Smooth muscle cell of the brain vasculature (primary cell): ENCODE data around the gene TACC3.

Experiments used
- DNase-seq: peaks from one replicate; pipeline ENCODE4 v3.0.0-alpha.2; 2012; ENCODE audit warnings: low read depth, low spot score

Gene TACC3

DNA sequence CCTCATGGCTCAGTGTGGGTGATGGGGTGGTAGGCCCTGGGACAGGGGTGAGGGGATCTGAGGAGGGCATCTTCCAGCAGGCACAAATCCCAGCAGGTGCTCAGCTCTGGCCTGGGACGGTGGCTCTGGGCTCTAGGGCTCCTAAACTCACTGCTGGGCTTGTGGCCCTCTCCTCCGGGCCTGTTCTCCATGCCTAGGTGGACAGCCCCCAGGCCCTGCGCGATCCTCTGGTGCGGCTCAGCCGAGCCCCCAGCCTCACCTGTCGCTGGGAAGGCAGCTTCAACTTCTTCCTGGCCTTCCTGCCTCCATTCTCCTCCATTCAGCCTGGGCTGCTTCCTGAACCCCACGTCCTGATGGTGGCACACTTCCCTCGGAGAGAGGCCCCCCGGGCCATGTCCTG, 52.4 kb downstream of the TACC3 start:
- no peak for DNase-seq

DNA sequence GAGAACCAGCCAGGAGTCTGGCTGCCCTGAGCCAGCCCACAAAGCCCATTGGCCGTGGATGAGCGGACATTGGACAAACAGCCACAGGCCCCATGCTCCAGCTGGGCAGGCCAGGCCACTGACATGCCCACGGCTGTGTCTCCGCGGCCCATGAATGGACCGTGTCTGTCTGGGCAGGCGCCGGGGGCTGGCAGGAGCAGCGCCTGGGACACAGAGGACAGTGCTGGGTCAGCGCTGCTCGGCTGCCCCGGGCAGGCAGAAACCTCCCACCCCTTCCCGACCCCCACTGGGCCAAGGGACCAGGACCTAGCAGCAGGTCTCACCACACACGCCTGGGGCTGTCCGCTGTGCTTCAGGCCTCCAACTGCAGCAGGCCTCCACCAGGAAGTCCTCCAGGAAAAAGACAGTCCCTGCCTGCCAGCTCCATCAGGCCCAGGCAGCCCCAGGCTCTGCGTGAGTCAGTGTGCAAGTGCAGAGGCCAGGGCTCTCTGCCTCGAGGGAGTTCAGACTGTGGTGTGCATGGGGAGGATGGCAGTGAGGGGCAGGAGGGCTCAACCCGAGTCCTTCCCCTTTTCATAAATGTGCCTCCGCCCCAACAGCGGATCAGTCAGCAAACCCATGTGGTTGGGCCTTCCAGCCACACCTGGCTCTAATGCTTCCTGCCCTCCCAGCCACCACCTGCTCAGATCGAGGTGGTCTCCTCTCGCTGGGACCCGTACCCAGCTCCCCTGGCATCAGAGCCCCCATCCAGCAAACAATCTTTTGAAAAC, 54.6 kb downstream of the TACC3 start:
- no peak for DNase-seq

DNA sequence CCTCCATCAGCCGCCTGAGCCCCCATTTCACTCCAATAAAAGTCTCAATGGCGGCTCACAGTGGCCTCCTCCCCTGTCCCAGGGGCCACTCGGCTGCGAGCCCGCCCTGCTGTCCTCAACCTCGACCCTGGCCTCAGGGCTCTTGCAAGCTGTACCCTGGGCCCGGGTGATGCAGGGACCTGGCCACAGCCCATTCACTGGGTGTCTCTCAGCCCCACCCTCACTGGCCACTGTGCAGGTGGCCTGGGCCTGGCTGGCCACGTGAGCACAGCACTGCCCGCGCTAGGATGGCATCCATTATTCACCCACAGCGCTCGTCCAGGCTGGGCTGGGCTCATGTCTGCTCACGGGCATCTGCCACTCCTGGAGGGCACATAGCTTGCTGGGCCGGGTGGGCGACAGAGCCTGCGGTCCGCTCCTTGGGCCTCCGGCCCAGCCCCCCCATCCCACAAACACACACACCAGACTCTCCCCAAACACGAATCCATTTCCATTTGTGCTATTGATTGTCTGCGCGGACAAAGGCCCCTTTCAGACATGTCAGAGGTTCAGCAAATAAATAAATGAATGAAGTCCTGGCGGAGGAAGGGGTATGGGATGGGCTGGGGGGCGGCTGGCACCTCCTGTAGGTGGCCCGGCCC, 55.3 kb downstream of the TACC3 start:
- DNase-seq = no peak

DNA sequence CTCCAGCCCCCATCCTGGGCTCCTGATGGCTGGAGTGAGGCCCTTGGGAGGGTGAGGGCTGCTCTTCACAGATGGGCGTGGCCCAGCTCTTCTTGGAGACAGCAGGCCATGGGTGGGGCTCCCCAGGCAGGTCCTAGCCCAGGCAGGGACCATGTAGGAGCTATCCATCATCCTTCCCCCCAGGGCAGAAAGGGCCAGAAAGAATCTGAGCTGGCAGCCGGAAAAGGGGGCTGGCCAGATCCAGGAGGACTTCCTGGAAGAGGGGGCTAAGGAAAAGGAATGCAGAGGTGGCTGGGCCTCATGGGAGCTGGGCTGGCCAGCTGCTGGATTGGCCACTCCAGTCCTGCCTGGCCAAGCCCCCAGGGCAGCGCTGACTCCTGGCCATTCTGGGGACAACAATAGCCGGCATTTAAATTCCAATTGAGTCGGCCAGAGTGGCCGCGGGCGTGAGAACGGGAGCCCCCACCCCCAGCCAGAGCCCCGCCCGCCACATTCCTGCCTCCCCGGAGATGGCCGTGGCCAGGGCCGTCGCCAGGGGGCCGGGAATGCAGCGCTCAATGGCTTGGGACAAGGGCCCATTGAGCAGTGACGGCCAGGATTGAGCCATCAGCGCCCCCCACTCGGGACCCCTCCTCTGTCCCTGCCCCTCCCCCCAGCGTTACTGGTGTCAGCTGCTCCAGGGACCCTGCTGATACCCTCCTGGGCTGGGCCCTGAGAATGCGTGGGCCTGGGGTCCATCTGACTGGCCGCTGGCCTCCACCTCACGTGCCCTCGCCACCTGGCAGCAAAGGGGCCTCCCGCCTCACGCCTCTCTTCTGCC, 56.7 kb downstream of the TACC3 start:
- no peak for DNase-seq

GRCh38 chr4:1778642-1779392, 57.5 kb downstream of the TACC3 start:
- no peak for DNase-seq

- DNase-seq = no peak
Observed at GRCh38 chr4:1779588-1780382, 58.5 kb downstream of the TACC3 start.

DNA sequence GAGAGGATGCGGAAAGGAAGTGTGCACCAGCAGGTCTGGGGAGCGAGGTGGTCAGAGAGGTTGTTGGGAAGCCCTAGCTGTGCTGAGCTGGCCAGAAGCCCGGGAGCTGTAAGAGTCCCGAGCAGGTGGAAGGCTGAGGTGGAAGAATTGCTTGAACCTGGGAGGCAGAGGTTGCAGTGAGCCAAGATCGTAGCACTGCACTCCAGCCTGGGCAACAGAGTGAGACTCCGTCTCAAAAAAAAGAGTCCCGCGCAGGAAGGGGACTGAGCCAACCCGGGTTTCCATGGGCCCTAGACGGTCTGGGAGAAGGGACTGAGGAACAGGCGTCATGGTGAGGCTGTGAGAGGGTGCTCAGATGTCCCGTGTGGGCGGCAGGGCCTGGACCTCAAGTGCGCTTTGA, 59.1 kb downstream of the TACC3 start:
- no peak for DNase-seq

GRCh38 chr4:1783015-1783414, 61.7 kb downstream of the TACC3 start:
- no peak for DNase-seq

DNA sequence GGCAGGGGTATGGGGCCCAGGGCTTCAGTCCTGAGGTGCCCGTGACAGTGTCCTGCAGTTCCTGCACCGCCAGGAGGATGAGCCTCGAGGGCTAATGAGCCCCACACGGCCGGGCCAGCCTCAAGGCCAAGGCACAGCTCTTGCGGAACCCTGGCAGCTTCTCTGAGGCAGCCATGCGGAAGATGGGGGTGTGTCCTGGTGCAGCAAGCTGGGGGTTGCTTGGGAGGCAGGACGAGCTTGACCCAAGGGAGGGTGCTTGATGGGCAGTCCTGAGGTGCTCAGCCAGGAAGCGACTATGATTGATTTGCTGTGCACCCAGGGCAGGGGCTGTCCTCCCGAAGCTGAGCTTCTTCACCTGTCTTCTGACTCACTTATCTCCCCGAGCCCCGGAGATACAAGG, 62.6 kb downstream of the TACC3 start:
- DNase-seq = no peak

GRCh38 chr4:1784395-1784788, 63.1 kb downstream of the TACC3 start:
- DNase-seq = no peak

GRCh38 chr4:1784789-1785591, 63.7 kb downstream of the TACC3 start:
- no peak for DNase-seq

DNA sequence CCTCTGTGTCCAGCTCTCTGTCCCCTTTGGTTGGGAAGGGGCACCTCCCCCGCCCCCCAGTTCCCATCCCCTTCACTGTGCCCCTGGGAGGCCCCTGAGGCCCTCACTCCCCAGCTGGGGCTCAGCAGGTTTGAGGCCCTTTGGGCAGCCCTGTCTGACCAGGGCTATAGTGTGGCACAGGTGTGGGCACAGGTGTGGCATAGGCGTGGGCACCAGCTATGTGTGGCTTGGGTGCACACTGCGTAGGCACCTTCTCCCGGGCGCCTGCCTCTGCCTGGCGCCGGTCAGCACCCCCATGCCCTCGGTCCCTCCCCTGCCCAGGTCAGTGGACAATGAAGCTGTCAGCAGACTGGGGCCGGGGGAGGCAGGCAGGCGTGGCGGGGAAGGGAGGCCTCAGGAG, 64.3 kb downstream of the TACC3 start:
- DNase-seq = no peak

GRCh38 chr4:1786544-1787362, 65.4 kb downstream of the TACC3 start:
- DNase-seq = no peak

DNA sequence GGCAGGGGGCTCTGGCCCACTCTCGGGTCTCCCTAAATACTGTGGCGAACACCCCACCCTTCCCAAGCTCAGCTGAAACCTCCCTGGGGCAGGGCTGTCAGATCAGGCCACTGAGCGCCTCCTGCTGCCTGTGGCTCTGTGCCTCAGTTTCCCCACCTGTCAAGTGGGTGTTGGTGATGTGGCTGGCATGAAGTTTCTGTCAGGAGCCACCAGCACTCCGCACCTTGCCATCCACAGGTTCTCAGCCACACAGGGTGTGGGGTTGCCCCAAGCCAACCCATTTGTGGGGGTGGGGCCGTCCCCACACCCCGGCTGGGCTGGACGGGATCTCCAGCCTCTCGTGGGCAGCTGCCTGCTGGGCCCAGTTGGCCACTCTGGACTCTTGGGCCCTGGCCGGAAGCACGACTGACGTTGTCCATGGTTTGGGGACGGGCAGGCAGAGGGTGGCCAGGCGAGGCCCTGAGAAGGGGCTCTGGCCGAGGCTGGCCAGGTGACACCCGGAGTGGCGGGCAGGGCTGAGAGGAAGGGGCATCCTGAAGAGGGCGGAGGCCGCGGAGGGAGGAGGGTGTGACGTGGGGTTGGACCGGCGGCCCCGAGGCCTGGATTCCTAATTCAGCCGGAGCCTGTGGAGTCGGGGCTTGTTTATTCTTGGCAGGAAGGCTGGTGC, 66.2 kb downstream of the TACC3 start:
- DNase-seq = no peak

- no peak for DNase-seq
Observed at GRCh38 chr4:1788254-1788973, 67.1 kb downstream of the TACC3 start.

- DNase-seq = no peak
Observed at GRCh38 chr4:1789552-1789951, 68.2 kb downstream of the TACC3 start.

DNA sequence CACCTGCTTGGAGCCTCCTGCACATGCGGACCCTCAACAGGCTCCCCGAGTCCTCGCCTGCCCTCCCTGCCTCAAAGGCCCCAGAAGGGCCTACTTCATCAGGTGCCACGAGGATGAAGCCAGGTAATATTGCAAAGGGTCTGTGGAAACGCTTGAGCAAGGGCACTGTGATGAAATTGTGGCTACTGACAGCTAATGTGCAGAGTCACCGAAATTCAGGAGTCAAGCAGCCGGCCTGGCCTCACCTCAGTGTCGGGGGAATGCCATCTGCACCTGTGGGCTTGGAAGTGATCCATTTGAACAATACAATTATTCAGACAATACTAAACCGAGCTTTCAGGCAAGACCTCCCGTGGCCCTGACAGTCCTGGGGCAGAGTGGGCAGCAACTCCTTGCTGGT, 68.7 kb downstream of the TACC3 start:
- no peak for DNase-seq

GRCh38 chr4:1792158-1792831, 71.0 kb downstream of the TACC3 start:
- DNase-seq = no peak
